A172 (cell line): Measurements from ENCODE around the gene BCL2L11. TPM values are rescaled to one million over a fixed set of nuclear protein-coding genes. Genes with fewer than 3 reads are reported as not detected.
"Not testable (repeated sequence)": the region's sequence is repeated elsewhere in the genome, so short reads cannot be mapped to it uniquely, and the experiment has no call there.

Experiments used
- DNase-seq: peaks from one replicate; pipeline ENCODE4 v3.0.0-alpha.2; 2015; ENCODE audit warnings: low spot score
- total RNA-seq: library from RNA; depleted of rRNA; stranded (reverse); fragments of >200 nt; shearing (Covaris generic); gene quantifications from 2 replicates; pipeline ENCODE4 v1.2.3, GENCODE V29; 2014; rRNA removed

BCL2L11 gene, protein sequence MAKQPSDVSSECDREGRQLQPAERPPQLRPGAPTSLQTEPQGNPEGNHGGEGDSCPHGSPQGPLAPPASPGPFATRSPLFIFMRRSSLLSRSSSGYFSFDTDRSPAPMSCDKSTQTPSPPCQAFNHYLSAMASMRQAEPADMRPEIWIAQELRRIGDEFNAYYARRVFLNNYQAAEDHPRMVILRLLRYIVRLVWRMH
- total RNA-seq, result 4.5 and 9.3 TPM in 2 replicates

DNA sequence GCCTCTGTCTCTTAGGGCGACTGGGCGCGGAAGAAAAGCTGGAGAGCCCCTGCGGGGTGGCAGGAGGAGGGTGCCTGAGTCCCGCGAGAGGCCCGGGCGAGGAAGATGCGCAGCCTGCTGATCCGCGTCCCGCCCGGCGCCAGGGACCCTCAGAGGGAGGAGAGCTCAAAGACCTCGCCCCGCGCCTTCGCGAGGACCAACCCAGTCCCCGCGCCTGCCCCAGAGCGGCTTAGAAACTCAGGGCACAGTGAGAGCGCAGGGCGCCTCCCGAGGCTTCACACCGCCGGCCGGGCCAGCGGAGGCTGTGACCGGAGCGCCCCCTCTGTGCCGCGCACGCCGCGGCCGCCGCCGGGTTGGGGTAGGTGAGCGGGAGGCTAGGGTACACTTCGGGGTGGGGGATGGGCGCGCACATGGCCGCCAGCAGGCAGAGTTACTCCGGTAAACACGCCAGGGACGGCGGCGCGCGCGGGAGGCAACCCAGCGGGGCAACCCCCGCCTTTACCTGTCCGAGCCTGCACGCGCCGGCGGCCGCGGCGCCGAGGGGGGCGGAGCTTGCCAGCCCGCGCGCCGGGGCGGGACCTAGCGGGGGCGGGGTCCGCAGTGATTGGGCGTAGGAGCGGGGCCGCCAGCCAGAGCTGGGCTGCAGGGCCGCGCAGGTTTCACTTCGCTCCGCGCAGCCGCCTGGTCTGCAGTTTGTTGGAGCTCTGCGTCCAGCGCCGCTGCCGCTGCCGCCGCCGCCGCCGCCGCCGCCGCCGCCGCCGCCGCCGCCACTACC lies at the start of gene BCL2L11:
BCL2L11 (plus strand) TSS at position 662 of the 775 bp plus-strand sequence. CDS start 2,832 bp downstream, outside the sequence.
- DNase-seq, result peak; percentile 85

DNA sequence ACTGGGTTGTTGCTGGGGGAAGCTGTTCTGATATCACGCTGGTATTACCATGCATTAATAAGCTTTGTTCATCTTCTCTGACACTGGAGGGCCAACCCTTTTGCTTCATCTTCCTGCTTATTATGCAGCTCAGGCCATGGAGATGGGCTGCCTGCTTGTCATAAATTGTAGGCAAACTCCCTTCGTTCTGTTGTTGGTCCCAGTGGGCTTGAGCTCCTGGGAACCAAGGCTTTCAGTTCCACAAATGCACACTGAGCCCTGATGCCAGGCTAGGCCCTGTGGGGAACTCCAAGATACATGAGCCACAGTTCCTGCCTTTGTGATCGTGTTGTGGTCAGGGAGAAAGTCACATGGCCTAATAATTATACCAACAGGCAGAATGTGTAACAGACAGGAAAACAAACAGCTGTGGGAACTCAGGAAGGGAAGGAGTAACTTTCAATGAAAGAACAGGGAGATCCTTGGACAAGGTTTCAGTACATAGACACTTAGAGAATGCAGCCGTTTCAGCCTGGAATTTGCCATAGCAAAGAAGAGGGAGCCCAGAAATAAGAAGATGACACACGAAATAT lies 49.0 kb upstream of the BCL2L11 start:
- DNase-seq, result peak; percentile 83

DNA sequence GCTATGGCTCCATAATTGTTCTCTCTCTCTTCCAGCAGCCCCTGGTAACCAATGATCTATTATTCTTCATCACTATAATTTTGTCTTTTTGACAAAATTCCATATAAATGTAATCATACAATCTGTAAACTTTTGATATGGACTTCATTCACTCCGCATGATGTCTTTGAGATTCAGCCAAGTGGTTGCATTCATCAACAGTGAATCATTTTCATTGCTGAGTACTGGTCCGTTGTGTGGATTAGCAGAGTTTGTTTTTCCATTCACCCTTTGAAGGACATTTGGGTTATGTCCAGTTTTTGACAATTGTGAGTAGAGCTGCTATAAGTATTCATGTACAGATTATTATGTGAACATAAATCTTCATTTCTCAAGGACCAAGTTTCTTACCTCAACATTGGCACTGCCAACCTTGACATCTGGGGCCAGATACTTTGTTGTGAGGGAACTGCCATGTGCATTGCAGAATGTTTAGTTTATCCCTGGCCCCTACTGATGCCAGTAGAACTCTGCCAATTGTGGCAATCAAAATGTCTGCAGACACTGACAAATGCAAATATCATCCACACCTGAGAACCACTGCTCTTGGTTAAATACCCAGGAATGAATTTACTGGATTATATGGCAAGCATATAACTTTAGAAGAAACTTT lies 48.4 kb upstream of the BCL2L11 start:
- DNase-seq, result peak; percentile 89

DNA sequence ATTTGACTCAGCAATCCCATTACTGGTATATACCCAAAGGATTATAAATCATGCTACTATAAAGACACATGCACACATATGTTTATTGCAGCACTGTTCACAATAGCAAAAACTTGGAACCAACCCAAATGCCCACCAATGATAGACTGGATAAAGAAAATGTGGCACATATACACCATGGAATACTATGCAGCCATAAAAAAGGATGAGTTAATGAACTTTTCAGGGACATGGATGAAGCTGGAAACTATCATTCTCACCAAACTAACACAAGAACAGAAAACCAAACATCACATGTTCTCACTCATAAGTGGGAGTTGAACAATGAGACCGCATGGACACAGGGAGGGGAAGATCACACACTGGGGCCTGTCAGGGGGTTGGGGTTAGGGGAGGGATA lies 38.1 kb upstream of the BCL2L11 start:
- DNase-seq, result not testable (repeated sequence)

DNA sequence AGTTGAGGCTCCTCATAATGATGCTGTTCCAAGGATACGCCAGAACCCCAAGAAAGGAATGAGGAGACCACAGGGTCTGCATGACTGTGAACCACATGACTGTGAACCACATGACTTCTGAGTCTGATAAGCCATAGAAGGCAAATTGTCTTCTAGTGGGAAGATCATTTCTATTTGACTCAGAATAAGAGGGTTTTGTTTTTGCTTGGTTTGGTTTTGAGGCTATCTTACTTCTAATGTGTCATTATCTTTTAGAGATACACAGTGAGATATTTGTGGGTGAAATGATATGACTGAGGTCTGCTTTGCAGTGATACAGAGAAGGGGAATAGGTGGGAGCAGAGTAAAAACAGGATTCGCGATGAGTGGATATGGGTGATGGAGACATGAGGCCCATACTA lies 28.9 kb upstream of the BCL2L11 start:
- DNase-seq, result no peak

DNA sequence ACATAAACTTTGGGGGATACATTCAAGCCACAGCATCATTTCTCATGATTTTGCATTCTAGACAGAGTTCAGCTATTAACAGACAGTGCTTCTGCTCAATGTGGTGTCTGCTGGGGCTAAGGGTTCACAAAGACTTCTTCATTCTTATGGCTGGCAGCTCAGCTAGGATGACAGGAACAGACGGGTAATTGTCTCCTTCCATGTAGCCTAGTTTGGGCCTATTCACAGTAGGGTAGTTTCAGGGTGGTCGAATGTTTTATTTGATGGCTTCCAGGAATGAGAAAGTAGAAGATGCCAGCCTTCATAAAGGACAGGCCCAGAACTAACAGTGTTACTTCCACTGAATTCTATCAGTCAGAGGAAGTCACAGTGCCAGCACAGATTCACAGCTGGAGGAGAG lies 26.0 kb upstream of the BCL2L11 start:
- no peak for DNase-seq

DNA sequence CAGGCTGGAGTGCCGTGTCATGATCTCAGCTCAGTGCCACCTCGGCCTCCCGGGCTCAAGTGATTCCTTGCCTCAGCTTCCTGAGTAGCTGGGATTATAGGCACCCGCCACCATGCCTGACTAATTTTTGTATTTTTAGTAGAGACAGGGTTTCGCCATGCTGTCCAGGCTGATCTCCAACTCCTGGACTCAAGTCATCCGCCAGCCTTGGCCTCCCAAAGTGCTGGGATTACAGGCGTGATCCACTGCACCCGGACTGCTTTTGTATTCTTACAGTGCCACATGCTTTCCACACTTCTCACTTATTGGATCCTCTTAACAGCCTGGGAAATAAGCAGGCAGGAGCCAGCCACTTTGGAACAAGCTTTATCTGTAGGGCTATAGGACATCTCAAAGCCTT lies 25.3 kb upstream of the BCL2L11 start:
- no peak for DNase-seq

DNA sequence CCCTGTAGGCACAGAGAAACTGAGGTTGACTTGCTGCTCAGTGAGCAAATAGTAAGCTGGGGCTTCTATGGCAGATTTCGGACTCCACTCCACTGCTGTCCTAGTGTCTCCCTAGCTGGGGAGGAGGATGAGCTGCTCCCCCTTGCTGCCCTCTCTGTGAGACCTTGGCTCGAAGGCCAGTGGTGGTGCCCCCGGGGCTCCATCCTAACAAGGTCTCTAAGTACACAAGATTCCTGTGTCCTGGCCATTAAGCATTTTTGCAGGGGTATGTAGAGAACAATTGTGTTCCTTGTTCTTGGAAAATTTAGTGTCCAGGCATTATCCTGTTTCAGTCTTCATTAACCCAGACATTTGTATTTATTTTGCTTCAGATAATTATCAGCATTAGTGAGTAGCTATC lies 21.3 kb upstream of the BCL2L11 start:
- no peak for DNase-seq

DNA sequence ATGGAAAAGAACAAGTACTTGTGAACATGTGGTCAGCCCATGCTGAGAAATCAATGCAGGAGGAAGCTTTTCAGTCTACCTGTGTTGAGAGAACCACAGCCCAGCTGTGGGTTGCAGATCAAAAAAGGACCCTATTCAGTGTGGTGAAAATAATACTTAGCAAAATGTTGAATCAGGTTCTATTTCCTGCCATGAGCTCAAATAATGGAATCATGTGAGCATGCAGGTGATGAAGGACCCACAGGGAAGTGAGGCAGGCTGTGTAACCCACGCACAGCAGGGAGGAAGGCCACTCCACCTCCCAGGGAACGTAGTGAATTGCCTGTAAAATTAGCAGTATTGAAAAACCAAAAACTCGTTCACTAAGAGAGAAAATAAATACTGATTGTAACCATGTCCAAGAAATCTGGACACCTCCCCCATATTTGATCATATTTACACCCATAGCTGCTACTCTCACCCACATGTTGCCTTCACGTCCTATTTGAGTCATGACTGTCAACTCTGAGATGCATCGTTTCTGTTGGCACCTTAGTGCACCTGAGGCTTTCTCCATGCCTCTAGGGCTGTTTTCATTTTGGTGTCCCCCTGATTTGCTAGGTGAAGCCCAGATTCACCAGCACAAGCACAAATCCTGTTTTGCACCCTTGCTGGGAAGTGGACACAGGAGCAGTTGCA lies 20.5 kb upstream of the BCL2L11 start:
- no peak for DNase-seq

DNA sequence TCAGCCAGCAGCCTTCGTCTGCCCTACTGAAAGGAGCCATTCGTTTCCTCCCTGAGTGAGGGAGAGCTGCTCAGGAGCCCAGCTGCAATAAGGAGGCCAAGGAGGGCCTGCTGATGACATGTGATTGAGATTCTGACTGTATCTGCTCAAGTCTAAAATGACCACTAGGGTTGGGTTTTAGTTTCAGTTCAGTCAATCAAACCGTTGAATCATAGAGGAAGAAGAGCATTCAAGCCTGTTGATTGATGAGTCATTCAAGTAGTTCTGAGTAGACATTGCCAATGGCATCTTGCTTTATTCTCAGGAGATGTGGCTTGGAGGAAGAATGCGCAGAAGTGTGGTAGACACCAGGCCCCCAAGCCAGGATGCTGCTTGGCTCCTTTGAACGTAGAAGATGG lies 19.9 kb upstream of the BCL2L11 start:
- peak; percentile 14 for DNase-seq

DNA sequence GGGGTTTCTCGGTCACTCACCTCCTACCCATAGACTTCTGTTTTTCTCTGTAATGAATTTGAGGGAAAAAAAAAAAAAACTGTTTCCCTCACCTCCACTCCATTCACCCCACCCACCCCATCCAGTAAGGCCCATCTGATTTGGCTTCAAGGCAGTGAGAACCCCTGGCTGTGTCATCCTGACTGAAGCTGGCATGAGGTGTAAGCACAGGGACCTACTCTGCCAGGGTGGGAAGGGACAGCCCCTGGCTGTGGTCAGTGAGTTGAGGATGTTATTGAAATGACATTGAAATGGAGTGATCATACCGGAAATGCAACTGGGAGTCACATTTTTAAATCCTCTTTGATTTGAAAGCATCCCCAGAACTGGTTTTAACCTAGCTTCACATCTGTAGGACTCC lies 19.1 kb upstream of the BCL2L11 start:
- no peak for DNase-seq

DNA sequence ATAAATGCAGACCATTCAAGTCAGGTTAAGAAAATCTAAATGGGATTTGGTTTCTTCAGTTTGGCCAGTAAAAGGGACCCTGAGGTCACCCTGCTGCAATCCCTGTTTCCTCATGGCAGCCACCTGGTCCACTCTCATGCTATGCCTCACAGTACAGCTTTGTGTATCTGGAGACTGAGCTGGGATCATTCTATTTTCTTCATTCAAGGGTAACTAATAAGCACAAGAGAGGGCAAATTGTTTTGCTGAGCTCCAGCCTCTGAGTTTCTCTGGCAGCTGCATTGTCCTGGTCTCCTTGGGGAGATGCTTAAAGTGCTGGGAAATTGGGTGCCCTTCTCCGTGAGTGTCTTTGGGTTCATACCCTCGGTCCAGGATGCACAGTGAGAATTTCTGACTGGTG lies 18.5 kb upstream of the BCL2L11 start:
- DNase-seq, result no peak

DNA sequence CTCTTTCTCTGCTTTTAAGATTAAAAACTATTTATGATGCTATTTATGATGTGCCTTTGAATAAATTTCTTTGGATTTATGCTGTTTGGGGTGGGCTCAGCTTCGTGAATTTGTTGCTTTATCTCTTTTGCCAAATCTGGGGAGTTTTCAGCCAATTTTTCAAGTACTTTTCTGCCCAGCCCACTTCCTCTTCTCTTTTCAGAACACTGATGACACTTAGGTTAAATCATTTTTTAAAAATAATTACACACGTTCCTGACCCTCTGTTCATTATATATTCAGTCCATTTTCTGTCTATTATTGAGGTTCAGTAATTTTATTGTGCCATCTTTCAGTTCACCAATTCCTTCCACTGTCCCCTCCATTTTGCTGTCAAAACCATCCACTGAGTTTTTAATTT lies 14.8 kb upstream of the BCL2L11 start:
- no peak for DNase-seq

DNA sequence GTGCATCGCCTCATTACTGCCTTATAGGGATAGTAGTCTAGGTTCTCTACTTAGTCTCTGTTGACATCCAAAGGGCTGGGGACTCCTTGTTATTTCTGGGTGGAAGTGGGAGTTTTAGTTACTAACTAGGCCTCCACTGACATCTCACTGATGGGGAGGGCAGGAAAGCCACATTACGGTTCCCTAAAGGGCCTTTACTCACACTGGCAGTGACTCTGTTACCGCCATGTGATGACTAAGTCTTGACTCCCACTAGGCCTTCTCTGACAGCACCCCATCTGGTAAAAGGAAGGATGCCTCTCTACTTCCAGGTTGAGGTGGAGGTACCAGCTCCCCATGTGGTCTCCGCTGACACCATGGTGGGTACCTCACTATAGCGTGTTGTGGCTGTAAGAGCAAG lies 14.0 kb upstream of the BCL2L11 start:
- peak; percentile 16 for DNase-seq

DNA sequence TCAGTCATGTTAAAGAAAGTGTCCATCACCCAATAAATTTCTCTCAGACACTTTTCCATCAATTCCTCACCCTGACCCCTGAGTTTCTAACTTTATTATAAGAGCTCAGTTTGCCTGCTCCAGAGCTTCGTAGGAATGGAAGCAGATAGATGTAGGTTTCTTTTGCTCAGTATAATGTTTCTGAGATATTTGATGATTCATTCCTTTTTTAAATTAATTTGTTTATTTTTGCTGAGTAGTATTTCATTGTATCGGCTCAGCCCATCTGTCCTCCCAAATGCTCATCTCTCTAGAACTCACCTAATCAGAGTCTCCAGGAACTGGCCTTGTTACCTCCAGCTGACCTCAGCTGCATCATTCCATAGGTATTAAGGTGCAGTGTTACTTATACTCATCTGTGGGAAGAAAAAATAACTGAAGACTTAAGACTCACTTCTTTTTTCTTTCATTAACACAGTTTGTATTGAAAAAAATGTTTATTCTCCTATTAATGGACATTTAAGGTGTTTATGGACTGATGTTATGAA lies 11.9 kb upstream of the BCL2L11 start:
- DNase-seq, result no peak

DNA sequence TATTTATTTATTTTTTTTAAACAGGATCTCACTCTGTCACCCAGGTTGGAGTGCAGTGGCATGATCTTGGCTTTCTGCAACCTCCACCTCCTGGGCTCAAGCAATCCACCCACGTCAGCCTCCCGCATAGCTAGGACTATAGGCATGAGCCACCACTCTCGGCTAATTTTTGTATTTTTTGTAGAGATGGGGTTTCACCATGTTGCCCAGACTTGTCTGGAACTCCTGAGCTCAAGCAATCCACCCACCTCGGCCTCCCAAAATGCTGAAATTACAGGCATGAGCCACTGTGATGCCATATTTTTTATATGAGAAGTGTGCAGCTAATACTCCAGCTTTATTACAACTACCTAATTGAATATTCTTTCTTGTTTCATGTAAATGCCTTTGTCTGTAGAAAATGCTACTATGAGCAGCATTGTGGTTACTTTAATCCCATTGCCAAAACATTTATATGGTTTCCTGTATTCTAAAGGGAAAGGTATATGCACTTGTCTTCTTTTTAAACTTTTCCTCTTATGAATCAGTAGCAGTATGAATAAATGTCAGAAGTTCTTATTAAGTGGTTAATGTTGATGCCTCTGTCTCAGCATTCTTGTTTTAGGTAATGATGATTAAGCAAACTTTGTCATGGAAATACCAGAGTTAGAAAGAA lies 9.5 kb upstream of the BCL2L11 start:
- DNase-seq, result no peak

DNA sequence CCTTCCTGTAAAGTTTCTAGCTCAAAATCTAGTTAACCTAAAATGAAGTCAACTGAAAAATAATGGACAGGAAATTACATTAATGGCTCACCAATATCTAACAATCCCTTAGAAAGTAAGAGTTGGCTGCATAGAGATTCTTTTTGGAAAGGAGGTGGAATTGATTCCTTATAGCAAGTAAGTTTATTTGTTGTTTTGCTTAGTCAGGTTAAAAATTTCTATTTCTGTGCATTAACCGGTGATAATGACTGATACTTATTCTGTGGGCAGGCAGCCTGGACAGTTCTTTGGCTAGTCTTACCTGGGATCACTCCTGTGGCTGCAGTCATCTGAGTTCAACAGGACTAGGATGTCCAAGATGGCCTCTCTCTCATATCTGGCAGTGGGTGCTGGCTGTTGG lies 6.9 kb upstream of the BCL2L11 start:
- no peak for DNase-seq

DNA sequence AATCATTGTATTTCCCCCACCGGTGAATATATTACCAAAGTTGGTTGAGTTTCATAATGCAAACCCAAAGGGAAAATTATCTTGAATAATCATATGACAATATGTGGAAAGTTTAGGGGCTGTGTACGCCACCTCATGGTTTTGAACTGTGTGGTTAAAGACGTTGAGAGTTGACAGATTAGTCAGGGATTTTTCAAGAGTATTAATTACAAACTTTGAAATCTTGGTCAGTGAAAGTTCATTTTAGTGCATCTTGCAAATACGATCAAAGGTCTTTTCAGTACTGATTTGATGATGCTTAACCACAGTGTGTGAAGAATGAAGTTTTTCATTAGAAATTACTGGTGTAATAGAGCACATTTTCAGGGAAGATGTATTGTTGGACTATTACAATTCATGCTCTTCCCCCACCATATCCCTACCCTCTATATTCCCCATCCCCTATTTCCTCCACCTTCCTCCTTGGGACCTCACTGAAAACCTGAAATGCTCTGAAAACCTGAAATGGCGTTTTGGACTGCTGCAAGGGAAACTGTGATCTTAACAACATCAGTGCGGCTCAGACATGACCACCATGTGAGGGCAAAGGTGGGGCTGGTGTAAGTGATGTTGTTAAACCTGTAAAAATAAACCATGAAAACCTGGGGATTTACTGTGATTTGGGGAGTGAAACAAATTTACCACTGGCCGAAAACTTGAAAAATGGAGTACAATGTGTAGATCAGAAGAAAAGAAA lies 4.5 kb upstream of the BCL2L11 start:
- DNase-seq, result no peak

DNA sequence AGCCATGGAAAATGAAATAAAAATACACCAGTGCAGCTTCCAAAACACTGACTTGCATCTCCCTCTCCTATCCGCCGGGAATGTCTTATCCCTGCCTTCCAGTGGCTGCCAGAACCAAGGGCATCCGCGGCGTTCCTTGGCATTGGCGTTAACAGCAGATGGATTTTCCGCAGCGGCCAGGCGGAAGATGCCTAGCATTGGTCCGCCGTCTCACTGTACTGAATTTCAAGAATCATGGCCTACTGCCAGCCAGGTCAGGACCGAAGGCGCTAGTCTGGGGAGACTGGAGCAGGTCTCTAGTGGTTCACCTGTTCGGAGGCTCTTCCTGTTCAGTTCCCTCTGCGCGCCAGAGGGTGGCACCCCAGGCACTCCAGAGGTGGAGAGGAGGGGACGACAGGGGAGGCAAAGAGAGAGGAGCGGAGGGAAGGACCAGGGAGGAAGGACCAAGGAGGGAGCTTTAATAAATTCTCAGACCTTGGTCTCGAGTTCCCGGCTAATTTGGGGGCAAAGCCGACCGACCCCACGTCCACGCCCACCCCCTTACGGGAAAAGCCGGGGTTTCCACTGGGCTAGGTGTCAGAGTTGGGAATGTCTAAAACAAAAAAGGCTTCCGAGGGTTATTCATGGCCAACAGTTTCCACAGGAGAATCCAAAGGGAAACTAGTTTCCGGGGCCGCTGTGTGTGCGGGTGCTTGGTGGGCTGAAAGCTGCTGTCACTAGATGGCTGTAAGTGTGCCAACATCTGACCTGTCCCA lies 3.7 kb upstream of the BCL2L11 start:
- peak; percentile 77 for DNase-seq
